A549 (cell line): ENCODE data around the gene HEG1.

Experiments
- CTCF ChIP-seq: fragments of >200 bp; sonication (Bioruptor Twin); formaldehyde crosslinking; IDR thresholded peaks from 3 replicates; pipeline ENCODE4 v1.5.1; 2016
- POLR2A ChIP-seq: IDR thresholded peaks from 2 replicates; pipeline ENCODE4 v1.6.1; 2012; ENCODE audit warnings: mild to moderate bottlenecking, low read length

DNA sequence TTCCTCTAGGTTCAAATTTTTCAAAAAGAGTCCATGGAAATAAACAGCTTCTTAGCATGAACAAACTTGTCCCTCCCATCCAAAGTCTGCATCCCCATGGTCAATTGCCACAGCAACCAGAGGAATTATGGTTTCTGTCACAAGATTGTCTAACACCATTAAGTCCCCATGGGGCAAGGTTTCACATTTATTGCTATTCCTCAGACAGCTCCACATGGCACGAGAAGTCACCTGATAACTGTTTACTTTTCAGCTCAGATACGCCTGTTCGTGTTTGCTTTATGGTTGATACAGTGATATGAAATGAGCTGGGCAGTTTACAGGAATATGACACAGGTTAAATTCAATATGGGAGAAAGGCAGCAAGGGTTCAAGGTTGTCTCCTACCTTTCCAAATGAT, 83.3 kb downstream of the HEG1 start:
- TF ChIP-seq POLR2A: no peak
- TF ChIP-seq CTCF: no peak
